ENCODE measurements around the gene TMEM169.

The TMEM169 gene

DNA sequence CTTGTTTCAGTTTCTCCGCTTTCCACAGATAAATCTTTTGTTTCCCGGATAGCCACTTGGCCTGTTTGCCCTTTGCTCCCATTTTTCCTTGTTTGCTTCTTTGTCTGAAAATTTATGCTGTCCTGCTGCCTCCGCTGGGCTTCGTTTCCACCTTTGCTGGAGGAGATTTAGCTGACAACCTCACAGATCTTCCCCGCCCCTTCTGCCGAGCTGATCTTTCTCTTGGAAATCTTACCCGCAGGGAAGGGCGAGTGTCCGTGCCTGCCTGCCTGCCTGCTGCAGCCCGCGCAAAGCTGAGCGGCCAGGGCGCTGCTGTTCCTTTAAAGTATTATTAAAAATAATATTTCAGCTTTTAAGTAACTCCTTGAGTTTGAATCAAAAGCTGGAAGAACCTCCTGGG lies 26.0 kb downstream of the TMEM169 start:
- no peak overlapping the region for H3K4me3 ChIP-seq (ENCODE audit: control insufficient read depth, low read depth, low read length)
- no peak for DNase-seq (ENCODE audit: low read depth)

DNA sequence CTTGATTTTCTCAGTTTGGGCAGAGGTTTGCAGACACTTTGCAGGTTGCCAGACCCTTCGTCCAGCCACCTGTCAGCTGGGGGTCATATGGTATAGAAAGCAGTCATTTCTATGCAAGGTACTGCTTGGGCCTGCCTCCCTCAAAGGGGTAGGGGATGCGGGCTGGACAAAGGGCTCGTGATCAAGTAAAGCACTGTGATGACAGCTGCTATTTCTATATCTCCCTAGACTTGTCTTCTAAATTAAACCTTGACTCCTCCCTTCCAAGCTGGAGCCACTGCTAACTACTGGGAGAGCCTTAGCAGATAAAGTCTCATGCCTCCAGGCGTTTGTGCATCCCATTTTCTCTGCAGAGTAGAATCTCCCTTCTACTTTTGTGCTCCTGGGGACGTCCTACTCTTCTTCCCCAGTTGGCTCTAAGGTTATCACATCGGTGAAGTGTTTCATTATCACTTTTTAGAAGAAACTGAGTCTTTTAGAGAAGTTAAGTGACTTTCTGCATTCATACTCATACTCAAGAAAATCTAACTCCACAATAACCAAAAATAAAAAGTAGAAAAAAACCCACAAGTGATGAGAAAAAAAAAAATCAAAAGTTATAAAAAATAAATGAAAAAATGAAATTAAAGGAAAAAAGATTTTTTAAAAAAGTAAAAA lies 26.7 kb downstream of the TMEM169 start:
- TF ChIP-seq, protein P1, sequence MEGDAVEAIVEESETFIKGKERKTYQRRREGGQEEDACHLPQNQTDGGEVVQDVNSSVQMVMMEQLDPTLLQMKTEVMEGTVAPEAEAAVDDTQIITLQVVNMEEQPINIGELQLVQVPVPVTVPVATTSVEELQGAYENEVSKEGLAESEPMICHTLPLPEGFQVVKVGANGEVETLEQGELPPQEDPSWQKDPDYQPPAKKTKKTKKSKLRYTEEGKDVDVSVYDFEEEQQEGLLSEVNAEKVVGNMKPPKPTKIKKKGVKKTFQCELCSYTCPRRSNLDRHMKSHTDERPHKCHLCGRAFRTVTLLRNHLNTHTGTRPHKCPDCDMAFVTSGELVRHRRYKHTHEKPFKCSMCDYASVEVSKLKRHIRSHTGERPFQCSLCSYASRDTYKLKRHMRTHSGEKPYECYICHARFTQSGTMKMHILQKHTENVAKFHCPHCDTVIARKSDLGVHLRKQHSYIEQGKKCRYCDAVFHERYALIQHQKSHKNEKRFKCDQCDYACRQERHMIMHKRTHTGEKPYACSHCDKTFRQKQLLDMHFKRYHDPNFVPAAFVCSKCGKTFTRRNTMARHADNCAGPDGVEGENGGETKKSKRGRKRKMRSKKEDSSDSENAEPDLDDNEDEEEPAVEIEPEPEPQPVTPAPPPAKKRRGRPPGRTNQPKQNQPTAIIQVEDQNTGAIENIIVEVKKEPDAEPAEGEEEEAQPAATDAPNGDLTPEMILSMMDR (IDR thresholded peaks at IDR 0.05; ENCODE audit: control insufficient read depth, insufficient read depth, low read depth, low read length, missing control alignments), result no peak
- H3K4me3 ChIP-seq (ENCODE audit: control insufficient read depth, low read depth, low read length), result peak overlapping the region; percentile 19; the same call in 1 of the 2 replicates
- no peak for DNase-seq (ENCODE audit: low read depth)

More for the DNA sequence above, 26.0 kb downstream of the TMEM169 start:
- TF ChIP-seq, protein P1 (IDR thresholded peaks at IDR 0.05; ENCODE audit: control insufficient read depth, insufficient read depth, low read depth, low read length, missing control alignments), result no peak

DNA sequence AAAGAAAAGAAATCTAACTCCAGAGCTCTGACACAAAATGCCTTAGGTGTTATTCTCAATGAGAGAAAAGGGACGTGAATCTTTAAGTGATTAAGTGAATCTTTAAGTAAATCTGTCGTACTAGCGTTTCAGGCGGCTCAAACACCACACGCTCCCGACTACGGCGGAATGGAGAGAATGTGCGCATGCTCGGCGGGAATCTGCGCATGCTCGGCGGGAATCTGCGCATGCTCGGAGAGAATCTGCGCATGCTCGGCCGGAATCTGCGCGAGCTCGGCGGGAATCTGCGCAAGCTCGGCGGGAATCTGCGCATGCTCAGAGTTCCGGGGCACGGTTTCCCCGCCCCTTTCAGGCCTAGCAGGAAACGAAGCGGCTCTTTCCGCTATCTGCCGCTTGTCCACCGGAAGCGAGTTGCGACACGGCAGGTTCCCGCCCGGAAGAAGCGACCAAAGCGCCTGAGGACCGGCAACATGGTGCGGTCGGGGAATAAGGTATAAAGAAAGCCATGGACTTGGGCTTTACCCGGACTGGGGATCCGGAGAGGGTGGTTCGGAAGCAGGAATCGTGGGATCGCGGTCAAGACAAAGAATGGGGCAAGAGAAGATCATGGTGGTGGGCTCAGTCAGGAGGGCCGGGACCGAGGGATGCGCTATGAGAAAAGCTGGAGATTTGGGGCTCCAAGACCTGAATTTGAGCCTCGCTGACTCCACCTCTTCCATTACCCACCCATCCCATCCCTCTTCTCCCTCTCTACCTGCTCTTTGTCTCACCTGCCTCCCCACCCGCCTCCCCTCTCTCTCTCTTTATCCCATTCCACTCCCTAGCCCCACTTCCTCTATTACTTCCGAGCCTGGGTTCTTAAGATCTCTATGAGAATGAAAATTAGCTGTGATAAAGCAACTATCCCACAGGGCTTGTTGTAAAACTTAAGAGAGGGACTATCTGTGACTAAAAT lies 27.5 kb downstream of the TMEM169 start, which contains the start of gene XRCC5:
TSS of gene XRCC5 (plus strand) at position 382 of the 955 bp plus-strand sequence. CDS start at position 471, 89 bp downstream.
- peak within 1 kb of the TSS; percentile 89 for H3K4me3 ChIP-seq (ENCODE audit: control insufficient read depth, low read depth, low read length)
- TF ChIP-seq, protein P1 (IDR thresholded peaks at IDR 0.05; ENCODE audit: control insufficient read depth, insufficient read depth, low read depth, low read length, missing control alignments), result no peak
- DNase-seq (ENCODE audit: low read depth), result peak; percentile 83

DNA sequence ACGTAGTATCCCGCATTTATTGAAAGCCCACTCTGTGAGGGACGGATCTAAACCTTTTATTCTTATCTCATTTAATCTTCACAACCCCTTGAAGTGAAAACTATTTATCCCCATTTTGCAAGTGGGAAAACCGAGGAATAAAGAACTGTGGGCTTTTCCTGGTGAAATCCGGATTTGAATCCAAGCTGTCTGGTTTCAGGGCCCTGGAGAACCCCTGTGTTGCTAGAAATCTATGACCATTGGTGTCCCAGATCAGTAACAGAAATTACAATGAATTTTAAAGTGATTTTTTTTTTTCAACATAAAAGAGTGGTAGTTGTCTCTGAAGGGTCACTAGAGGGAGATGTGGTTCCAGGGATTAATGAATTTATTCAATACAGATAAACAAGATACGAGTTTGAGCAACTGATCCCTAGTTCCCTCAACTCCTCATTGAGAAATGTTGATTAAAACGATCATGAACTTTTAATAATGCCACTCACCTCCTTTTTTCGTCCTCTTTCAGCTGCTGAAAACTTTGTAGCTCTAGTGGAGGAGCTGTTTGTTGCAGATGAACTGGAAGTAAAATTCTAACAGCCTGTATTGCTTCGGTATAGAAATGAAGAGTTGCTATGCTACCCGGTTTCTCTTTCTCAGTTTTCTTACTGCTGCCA lies 28.4 kb downstream of the TMEM169 start:
- H3K4me3 ChIP-seq (ENCODE audit: control insufficient read depth, low read depth, low read length), result peak overlapping the region; percentile 89
- TF ChIP-seq, protein P1 (IDR thresholded peaks at IDR 0.05; ENCODE audit: control insufficient read depth, insufficient read depth, low read depth, low read length, missing control alignments), result peak; percentile 44
- DNase-seq (ENCODE audit: low read depth), result peak; percentile 46

DNA sequence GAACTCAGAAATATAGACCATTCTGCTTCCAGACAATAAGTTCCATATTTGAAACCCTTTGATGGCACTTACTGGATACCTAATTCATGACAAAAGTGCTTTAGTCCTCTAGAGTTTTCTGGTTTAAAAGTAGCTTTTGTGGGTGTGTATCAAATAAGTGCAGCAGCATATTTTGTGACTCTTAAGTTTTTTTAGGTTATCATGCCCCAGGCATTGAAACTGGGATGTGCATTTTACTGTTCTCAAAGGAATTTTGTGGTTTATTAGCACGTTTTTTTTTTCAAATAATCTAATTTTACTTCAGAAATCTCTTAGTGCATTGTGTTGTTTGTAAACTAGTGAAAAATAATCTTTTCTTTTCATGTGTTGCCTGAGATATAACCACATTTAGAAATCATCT lies 28.9 kb downstream of the TMEM169 start:
- TF ChIP-seq, protein P1 (IDR thresholded peaks at IDR 0.05; ENCODE audit: control insufficient read depth, insufficient read depth, low read depth, low read length, missing control alignments), result no peak
- no peak for DNase-seq (ENCODE audit: low read depth)
- H3K4me3 ChIP-seq (ENCODE audit: control insufficient read depth, low read depth, low read length), result peak overlapping the region; percentile 89

DNA sequence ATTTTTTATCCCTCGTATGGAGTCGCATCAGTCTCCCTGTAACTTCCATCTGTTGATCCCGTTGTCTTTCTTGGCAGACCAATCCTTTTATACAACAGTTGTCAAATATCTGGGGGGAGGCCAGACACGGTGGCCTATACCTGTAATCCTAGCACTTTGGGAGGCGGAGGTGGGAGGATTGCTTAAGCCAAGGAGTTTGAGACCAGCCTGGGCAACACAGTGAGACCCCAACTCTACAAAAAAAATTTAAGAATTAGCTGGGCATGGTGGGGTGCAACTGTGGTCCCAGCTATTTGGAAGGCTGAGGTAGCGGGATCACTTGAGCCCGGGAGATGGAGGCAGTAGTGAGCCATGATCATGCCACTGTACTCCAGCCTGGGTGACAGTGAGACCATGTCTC lies 29.4 kb downstream of the TMEM169 start:
- no peak for DNase-seq (ENCODE audit: low read depth)
- TF ChIP-seq, protein P1 (IDR thresholded peaks at IDR 0.05; ENCODE audit: control insufficient read depth, insufficient read depth, low read depth, low read length, missing control alignments), result no peak
- no peak overlapping the region for H3K4me3 ChIP-seq (ENCODE audit: control insufficient read depth, low read depth, low read length)

Measured in AG09309 (cell line).